Upper lobe of left lung (tissue), 6 donors: ENCODE data around the gene ATG101. TPM values are rescaled to one million over a fixed set of nuclear protein-coding genes. Genes with fewer than 3 reads are reported as not detected.
"Not testable (repeated sequence)": the region's sequence is repeated elsewhere in the genome, so short reads cannot be mapped to it uniquely, and the experiment has no call there.

Experiments
- ATAC-seq, 2 donors: fragments of 200-7000 bp; cut with Tn5 transposase; one replicate each; pipeline ENCODE4 v1.9.1; 2022; ENCODE audit warnings: mild to moderate bottlenecking in 2 of 2, moderate library complexity in 2 of 2; ENCODE audit not compliant: low FRiP score in 2 of 2
- DNase-seq, 2 donors: peaks; one replicate each; pipeline ENCODE4 v3.0.0-alpha.2; 2019 to 2020
- H3K27ac ChIP-seq, 4 donors: fragments of 200-600 bp; sonication (generic); one replicate each; pipeline ENCODE4 v1.5.1; 2016 to 2019
- H3K27me3 ChIP-seq, 4 donors: fragments of 200-600 bp; sonication (generic); one replicate each; pipeline ENCODE4 v1.5.1; 2017 to 2019
- H3K36me3 ChIP-seq, 4 donors: fragments of 200-600 bp; sonication (generic); one replicate each; pipeline ENCODE4 v1.5.1; 2016 to 2019
- H3K4me1 ChIP-seq, 4 donors: fragments of 200-600 bp; sonication (generic); one replicate each; pipeline ENCODE4 v1.5.1; 2018 to 2019
- H3K4me3 ChIP-seq, 4 donors: fragments of 200-600 bp; sonication (generic); one replicate each; pipeline ENCODE4 v1.5.1; 2017 to 2019; ENCODE audit warnings: mild to moderate bottlenecking in 2 of 4, moderate library complexity in 1 of 4
- H3K9me3 ChIP-seq, 4 donors: fragments of 200-600 bp; sonication (generic); one replicate each; pipeline ENCODE4 v1.5.1; 2018 to 2019
- EP300 ChIP-seq, 4 donors: sonication (generic); formaldehyde crosslinking; IDR thresholded peaks; one replicate each; pipeline ENCODE4 v1.5.1; 2017; ENCODE audit warnings: antibody characterized with exemption in 4 of 4, control low read depth in 2 of 4
- POLR2A ChIP-seq, 4 donors: fragments of 450-650 bp; IDR thresholded peaks; one replicate each; pipeline ENCODE4 v1.5.1; 2016 to 2017; ENCODE audit warnings: antibody characterized with exemption in 4 of 4, mild to moderate bottlenecking in 2 of 4
- WGBS, 2 donors: methylation state at CpG; one replicate each; pipeline ENCODE4 v1.1.5; 2017 to 2018; 5-methylcytosine and 5-hydroxymethylcytosine counted together
- total RNA-seq, 6 donors: library from RNA; depleted of rRNA in 4 of 6; stranded (reverse); fragments of >200 nt in 4 of 6; gene quantifications; one replicate each; pipeline versions ENCODE4 v1.1.0 to v1.2.1, GENCODE V29; 2016 to 2021
- TF ChIP-seq, protein P1 (sequence below), 6 experiments: fragments of 450-650 bp in 4 of 6; fragments of 200-600 bp in 2 of 6; sonication (generic) in 2 of 6; IDR thresholded peaks; one replicate each; pipeline ENCODE4 v1.5.1; 2016 to 2019; ENCODE audit warnings: antibody characterized with exemption in 6 of 6
- donor health status: DM: no; HTN: no; CAD: no; lungs with moderate emphysema.
- donor health status: DM: no; HTN: yes; CAD: no; lungs with severe emphysema.

The ATG101 gene
- total RNA-seq, 6 donors from 2014 or later: 17.8 to 74.8 (median 35.9) TPM

GRCh38 chr12:52096332-52097044, 26.7 kb downstream of the ATG101 start:
- no peak for TF ChIP-seq POLR2A (IDR thresholded peaks at IDR 0.05)

DNA sequence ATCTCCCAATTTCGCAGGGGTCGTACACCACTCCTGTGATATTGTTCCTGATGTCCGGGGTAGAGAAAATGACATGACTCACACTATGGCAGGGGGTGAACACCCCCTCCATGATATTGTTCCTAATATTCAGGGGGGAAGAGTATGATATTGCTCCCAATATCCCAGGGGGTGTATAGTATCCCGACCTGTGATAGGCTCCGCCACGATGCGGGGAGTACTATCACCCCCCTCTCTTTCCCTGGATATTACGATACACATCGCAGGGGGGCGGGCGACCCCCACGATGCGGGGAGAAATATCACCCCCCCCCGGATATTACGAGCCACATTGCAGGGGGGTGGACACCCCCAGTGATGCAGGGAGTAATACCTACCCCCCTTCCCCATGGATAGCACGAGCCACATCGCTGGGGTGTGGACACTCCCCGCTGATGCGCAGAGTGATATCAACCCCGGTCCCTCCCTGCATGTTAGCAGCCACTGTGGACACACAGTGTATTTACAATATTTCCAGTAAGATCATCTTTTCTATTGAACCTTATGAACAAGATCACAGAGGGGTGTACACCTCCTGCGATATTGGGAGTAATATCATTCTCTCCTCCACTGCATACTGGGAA, 27.4 kb downstream of the ATG101 start:
- H3K27me3 ChIP-seq: no peaks in the 10 kb centered on the region
- TF ChIP-seq, protein P1, sequence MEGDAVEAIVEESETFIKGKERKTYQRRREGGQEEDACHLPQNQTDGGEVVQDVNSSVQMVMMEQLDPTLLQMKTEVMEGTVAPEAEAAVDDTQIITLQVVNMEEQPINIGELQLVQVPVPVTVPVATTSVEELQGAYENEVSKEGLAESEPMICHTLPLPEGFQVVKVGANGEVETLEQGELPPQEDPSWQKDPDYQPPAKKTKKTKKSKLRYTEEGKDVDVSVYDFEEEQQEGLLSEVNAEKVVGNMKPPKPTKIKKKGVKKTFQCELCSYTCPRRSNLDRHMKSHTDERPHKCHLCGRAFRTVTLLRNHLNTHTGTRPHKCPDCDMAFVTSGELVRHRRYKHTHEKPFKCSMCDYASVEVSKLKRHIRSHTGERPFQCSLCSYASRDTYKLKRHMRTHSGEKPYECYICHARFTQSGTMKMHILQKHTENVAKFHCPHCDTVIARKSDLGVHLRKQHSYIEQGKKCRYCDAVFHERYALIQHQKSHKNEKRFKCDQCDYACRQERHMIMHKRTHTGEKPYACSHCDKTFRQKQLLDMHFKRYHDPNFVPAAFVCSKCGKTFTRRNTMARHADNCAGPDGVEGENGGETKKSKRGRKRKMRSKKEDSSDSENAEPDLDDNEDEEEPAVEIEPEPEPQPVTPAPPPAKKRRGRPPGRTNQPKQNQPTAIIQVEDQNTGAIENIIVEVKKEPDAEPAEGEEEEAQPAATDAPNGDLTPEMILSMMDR (IDR thresholded peaks at IDR 0.05): no peak
- TF ChIP-seq EP300 (IDR thresholded peaks at IDR 0.05): no peak
- no peak for TF ChIP-seq POLR2A (IDR thresholded peaks at IDR 0.05)
- 85 to 86% methylated on average over 17 to 21 of the region's 21 CpGs for WGBS, 2 donors
- H3K9me3 ChIP-seq: no peaks in the 10 kb centered on the region
- ATAC-seq: no peak
- DNase-seq: no peak
- no peaks in the 10 kb centered on the region for H3K36me3 ChIP-seq
- no peak overlapping the region for H3K27ac ChIP-seq
- no peaks in the 10 kb centered on the region for H3K4me1 ChIP-seq
- no peak overlapping the region for H3K4me3 ChIP-seq

More at GRCh38 chr12:52096332-52097044, 26.7 kb downstream of the ATG101 start:
- H3K9me3 ChIP-seq: no peaks in the 10 kb centered on the region
- no peaks in the 10 kb centered on the region for H3K27me3 ChIP-seq
- 90 to 91% methylated on average over 15 of the region's 15 CpGs for WGBS, 2 donors
- H3K27ac ChIP-seq: no peak overlapping the region
- no peaks in the 10 kb centered on the region for H3K4me1 ChIP-seq
- H3K4me3 ChIP-seq: no peak overlapping the region
- no peaks in the 10 kb centered on the region for H3K36me3 ChIP-seq
- DNase-seq (no peak), ATAC-seq (no peak)

GRCh38 chr12:52104431-52105089, 34.8 kb downstream of the ATG101 start:
- not testable (repeated sequence) for H3K4me3 ChIP-seq, H3K36me3 ChIP-seq, DNase-seq, ATAC-seq, H3K9me3 ChIP-seq, H3K4me1 ChIP-seq, H3K27ac ChIP-seq, H3K27me3 ChIP-seq
- 73 to 75% methylated on average over 10 of the region's 10 CpGs for WGBS, 2 donors

DNA sequence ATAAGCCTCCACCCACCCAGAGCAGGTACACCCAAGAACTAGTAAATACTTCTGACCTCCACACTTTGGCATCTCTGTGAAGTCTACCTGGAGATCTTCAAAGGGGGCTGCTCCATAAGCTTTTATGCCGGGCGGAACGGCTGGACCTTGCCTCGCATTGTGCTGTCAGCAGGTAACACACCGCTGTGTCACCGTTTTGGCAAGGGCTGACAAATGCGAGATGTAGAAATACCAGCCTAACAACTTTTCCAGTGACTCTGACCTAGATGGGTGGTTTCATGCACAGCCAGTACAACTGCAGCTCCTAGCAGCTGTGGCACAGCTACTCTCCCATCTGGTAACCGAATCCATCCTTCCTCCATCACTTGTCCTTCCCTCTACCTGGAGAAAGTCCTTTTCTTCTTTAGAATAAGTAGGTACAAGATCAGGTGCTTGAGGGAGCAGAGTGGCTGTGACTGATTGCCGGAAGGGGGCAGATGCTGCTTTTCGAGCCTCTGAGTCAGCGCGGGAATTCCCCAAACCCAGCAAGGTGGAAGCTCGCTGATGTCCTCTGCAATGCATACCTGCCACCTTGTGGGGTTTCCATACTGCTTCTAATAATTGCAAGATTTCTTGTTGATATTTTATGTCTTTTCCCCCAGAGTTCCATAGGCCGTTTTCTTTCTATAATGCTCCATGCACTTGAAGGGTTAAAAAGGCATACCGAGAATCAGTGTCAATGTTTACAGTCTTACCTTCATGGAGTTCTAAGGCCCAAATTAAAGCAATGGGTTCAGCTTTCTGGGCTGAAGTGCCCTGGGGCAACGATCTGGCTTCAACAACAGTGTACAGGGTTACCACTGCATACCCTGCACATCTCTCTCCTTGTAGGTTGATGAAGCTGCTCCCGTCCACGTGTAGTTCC, 46.7 kb downstream of the ATG101 start:
- TF ChIP-seq, protein P1 (IDR thresholded peaks at IDR 0.05): peak in 1 of 6 experiments; percentile 24
- WGBS, 2 donors: 55 to 60% methylated on average over 16 to 18 of the region's 18 CpGs
- H3K4me1 ChIP-seq: peaks cover 20 to 28% (median 26%) of the 10 kb centered on the region in 4 donors
- H3K4me3 ChIP-seq, H3K27ac ChIP-seq, H3K27me3 ChIP-seq, ATAC-seq, H3K36me3 ChIP-seq, H3K9me3 ChIP-seq: not testable (repeated sequence)
- DNase-seq: peak in 1 of 2 donors; percentile 71

GRCh38 chr12:52117806-52118475, 48.2 kb downstream of the ATG101 start:
- ATAC-seq, H3K9me3 ChIP-seq, H3K27me3 ChIP-seq, H3K27ac ChIP-seq, H3K4me3 ChIP-seq, DNase-seq, H3K36me3 ChIP-seq: not testable (repeated sequence)
- peaks cover 29 to 37% (median 31%) of the 10 kb centered on the region in 4 donors for H3K4me1 ChIP-seq
- 89 to 91% methylated on average over 19 to 20 of the region's 20 CpGs for WGBS, 2 donors
